HG03159 (cell line): ENCODE measurements around the gene MGST3.
"Not testable (repeated sequence)": the region's sequence is repeated elsewhere in the genome, so short reads cannot be mapped to it uniquely, and the experiment has no call there.

ENCODE experiments used
- ATAC-seq: cut with Tn5 transposase; IDR thresholded peaks from one replicate; pipeline ENCODE4 v1.9.1; 2021; ENCODE audit warnings: mild to moderate bottlenecking, moderate library complexity; ENCODE audit not compliant: unreplicated experiment

The MGST3 gene

DNA sequence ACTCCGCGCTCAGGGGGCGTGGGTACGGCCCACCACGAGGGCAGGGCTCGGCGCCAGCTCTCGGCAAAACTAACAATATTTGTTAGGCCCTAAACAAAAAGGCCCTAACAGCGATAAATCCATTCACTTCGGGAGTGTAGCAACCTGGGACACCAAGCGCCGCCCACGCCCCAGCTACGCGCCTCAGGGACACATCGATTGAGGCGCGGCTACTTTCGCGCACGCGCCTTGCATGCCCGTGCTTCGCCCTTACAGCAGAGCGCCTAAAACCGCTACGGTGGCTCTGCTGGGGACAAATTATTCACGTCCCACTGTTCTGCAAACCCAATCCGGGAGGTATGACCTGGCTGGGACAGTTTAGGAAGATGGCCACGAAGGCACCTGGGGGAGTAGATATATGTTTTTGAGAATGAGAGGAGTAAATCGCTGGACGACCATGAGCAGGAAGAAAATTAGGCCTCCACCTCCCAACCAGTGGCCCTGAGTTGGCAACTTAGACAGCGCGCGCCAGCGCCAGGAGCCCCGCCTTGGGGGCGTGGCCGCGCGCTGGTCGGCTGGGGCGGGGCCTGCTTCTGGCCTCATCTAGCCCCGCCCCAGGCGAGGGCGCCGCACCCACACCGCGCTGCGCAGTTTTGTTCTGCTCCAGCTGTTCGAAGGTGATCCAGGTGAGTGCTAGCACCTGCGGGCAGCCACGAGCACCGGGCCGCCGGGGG is at the start of gene MGST3:
TSS of gene MGST3 (plus strand) at position 606 of the 713 bp plus-strand sequence. CDS start 18,614 bp downstream, outside the sequence.
- ATAC-seq, result peak; percentile 85

DNA sequence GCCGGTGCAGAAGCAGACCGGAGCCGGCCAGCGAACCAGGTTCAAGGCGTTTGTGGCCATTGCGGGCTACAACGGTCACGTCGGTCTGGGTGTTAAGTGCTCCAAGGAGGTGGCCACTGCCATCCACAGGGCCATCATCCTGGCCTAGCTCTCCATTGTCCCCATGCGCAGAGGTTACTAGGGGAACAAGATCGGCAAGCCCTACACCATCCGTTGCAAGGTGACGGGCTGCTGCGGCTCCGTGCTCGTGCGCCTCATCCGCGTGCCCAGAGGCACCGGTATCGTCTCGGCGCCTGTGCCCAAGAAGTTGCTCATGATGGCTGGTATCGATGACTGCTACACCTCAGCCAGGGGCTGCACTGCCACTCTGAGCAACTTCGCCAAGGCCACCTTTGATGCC is 49.1 kb upstream of the MGST3 start:
- ATAC-seq, result no peak

DNA sequence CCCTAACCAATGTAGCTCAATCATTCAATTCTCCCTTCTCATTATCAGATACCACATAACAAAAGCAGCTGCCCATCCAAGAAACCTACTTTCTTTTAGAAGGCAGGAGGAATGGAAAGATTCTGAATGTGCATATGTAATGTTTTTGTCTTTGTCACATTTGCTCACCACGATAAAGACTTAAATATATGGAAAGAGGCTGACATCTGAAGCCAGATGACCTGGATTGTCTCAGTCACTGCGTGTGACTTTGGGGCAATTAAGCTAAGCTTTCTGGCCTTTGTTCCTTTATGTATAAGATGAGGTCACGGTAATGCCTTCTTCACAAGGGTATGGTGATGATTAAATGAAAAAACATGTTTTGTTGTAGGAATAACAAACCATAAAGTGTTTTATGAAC is 44.6 kb upstream of the MGST3 start:
- no peak for ATAC-seq

DNA sequence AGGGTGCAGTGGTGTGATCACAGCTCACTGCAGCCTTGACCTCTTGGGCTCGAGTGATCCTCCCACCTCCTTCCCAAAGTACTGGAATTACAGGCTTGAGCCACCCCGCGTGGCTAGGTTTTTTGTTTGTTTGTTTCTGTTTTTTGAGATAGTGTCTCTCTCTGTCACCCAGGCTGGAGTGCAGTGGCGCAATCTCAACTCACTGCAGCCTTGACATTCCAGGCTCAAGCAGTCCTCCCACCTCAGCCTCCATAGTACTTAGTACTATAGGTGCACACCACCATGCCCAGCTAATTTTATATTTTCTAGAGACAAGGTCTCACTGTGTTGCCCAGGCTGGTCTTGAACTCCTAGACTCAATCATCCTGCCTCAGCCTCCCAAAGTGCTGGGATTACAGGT is 39.6 kb upstream of the MGST3 start:
- ATAC-seq, result not testable (repeated sequence)

DNA sequence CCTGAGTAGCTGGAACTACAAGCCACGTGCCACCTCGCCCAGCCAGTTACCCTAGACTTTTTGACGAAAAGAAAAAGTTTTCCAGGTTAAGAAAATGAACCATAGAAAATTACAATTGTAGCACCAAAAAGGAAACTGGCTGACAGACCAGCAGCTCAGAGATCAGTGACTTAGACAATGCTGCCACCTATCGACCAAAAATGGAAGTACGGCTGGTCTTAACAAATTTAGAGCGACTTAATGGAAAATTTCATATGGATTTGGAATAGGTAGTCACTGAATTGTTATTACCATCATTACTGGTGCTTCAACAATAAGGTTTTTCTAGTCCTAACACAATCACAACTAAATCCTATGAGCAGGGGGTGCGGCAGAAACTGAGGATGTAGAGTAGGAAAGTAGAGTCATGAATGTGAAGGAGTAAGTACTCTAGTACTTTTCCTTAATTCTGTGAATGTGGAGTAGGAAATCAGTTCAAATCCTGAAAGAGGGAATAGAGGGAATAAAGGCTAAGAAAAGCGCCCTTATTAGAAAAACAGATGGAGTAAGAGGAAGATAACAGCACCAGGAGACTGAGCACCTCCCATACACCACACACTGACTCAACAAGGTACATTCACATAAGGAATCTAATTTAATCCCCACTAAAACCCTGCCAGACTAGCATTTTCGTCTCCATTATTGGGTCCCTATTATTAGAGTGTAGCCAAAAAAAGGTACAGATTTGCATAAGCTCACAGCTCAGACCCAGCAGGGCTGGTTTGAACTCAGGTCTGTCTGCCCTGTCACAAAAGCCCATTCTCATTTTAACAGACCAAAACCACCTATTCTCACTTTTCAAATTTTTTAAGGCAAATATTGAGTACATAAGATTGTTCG is 37.9 kb upstream of the MGST3 start:
- no peak for ATAC-seq

DNA sequence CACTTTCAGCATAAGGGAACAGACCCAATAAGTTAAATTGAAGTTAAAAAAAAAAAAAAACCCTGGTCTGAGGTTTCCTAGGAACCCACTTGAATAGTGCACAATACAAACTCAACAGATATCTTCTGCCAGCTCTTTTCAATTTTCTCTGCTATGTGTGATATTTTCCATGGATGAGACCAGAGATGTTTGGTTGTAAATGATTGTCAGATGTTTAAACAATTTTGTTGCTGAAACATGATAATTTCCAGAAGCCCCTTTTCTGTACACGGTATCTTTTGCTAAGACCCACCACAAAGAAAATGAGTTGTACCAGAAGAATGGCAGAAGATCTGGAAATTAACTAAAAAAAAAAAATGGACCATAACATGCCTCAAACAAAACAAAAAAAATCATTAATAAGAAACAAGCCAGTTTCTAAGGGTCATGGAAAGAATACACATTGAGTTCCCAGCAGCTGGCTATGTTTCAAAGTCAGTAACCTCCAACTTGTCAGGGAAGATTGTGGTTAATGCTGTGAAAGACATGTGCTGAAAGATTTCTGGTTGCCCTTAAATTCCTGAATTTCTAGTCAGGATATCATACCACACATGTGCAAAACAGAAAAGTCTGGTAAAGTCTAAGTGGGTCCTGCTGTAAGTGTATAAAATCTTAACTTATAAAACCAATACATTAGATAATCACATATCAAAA is 35.6 kb upstream of the MGST3 start:
- ATAC-seq, result no peak

DNA sequence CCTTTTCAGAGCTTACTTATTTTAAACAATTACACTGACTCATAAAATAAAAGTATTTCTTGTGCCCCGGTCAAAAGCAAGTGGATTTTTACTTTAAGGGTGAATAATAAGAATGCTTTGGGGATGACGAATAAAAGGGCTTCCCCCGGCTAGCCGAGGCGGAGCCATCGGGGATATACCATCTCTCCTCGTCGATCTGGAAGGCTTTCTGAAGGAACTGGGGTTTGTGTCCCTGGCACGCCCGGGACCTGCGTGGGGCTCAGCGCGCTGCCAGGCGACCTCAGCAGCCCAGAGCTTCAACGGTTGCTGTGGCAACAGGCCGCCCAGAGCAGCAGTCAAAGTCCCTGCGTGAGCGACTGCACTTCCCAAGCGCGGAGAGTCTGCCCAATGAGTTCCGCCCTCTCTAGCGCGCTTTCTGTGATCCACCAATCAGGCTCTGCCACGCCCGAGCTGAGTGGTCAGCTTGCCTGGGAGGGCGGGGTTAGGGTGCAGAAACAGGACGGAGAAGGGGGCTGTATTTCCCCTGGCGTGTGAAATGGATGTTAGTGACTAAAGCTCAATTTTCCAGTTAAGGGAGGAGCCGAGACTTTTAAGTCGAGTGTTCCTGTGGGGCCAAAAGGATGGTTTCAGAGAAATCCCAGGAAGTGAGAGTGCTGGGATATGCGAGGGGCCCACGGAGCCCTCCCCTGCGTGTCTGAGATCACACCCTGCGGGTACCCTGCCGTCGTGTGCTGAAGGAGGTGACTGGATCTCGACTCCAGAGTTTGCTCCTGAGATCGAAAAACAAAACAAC is 33.0 kb upstream of the MGST3 start:
- peak; percentile 98 for ATAC-seq

DNA sequence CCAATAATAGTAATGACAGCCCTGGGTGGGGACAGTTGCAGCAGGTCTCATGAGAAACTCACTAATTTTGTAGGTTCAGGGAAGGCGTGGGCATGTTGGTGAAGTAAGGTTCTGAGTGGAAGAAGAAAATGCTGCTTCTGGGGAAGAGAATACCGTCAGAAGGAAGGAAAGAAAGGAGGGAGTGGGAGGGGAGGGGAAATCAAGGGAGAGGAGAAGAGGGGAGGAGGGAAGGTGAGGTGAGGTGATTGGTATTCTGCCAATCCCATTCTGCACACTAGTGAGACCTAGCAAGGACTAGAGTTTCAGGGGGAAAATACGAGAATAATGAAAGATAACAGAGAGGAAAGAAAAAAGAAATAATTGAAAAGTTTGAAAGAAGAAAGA is 32.4 kb upstream of the MGST3 start:
- no peak for ATAC-seq

DNA sequence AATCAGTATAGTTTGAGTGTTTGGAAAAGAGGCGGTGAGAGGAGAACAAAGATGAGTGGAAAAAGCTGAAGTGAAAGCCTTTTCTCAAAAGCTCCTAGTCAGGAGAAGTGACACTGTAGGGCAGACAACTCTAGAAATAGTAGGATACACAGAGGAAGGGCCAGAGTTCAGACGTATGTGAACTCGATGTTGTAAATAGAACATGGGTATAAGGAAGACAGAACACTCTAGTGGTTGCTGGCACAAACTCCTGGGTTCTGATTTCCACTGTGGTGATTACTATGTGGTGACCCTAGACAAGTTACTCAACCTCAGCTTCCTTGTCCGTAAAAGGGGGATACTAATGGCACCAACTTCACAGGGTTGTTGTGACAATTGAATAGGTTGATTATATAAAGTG is 30.2 kb upstream of the MGST3 start:
- no peak for ATAC-seq

DNA sequence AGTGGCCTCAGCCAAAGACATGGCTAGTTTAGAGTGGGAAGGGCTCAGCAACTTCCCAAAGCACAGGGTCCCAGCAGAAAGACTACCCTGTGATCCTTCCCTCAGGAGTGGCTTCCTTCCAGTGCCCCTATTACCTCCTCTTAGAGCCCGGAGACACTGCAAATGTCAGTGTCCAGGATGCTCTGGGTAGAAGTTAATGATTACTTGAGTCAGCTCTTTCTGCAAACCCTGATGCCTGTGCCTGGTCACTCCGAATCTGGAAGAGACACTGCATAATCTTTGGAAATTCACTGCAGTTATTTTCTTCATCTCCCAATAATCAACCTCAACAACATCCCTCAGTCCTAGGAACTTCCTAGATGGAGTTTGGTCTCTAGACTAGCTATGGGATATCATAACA is 27.2 kb upstream of the MGST3 start:
- ATAC-seq, result no peak

DNA sequence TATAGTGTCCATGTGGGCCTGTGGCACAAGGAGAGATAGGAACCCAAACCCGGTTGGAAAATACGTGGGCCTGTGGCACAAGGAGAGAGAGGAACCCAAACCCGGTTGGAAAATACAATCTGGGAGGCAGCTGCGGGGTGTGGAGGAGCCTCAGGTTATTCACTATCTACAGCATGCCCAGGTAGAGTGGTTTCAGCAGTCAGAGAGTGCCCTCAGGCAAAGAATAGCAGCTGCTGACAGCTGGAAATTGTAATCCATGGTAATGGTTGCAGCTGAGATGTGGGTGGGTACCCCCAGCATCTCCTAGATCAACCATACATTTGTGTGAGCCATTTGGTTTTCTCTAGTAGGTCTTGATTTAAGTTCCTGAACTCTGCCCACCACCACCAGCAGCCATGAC is 25.8 kb upstream of the MGST3 start:
- no peak for ATAC-seq

DNA sequence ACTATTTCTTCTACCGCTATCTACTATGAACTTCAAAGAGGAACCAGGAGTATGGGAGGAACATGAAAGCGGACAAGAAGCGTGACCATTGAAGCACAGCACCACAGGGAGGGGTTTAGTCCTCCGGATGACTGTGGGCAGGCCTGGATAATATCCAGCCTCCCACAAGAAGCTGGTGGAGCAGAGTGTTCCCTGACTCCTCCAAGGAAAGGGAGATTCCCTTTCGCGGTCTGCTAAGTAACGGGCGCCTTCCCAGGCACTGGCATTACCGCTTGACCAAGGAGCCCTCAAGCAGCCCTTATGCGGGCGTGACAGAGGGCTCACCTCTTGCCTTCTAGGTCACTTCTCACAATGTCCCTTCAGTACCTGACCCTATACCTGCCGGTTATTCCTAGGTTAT is 24.4 kb upstream of the MGST3 start:
- not testable (repeated sequence) for ATAC-seq

DNA sequence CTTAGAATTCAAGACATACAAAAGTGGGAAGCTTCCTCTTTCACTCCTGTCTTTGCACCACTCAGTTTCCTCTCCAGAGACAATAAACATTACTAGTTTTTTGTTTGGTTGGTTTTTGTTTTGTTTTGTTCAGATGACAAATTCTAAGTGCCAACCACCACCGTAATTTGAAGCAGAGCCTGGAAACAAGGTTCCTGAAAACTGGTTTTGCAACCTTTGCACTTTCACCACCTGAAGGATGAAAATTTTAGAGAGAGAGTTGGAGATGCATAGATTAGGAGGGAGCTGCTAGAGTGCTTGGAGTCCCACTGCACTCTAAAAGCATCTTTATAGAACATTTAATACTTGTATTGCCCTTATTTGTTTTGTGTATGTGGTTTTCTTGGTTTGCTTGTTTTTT is 20.2 kb upstream of the MGST3 start:
- ATAC-seq, result no peak

DNA sequence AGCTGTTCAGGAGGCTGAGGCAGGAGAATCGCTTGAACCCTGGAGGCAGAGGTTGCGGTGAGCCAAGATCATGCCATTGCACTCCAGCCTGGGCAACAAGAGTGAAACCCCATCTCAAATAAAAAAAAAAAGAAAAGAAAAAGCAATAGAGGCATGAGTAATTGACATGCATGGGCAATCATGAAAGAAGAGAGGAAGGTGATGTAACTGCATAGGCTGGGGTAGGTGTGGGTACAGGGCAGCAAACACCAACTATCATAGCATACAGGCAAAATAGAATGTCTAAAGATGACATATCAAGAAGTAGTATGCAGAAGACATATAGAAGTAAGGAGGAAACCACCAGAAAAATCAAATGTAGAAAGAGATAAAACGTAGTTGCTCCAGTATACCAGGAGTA is 19.0 kb upstream of the MGST3 start:
- no peak for ATAC-seq

DNA sequence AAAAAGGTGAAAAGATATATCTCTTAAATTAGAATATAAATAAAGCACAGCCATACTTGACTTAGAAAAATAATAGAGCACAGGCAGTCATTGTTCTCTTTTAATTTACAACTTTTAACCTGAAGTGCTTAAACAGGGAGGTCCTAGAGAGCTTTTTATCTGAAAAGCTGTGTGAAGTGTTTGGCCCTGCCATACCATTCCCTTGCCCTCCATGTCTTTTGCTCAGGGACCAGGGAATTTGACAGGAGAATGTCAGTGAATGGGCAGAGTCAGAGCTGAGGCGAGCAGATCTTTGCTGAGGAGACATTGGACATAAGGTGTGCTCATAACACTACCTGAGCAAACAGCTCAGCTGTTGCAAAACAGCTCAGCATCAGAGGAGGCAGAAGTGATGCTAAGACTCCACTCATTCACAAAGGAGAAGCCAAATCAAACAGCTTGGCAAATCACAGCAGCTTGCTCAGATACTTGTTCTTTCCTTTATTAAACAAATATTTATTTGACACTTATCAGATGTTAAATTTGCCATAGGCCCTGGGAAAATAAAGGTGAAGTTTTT is 14.9 kb upstream of the MGST3 start:
- no peak for ATAC-seq

DNA sequence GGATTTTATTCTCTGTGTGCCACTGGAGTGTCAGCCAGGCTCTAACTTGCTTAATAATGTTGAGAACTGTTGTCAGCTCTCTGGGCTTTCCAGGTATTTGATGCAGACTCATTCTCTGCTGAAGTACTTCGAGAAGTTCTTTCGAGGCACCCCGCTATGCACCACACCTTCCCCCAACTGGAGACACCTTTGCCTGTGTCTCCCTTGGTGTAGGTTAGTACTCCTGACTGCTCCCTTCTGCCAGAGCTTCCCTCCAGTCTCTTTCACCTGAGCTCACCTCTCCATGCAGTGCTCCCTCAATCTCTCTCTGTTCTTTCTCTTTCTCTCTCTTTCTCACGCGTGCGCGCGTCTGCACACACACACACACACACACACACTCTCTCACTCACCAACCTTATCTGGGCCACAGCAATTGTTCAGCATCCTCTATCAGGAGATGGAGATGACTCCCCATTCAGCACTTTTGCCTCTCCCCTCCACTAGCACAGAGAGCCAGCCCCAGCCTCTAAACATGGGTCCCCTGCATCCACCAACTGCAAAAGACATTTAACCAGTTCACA is 14.0 kb upstream of the MGST3 start:
- no peak for ATAC-seq

DNA sequence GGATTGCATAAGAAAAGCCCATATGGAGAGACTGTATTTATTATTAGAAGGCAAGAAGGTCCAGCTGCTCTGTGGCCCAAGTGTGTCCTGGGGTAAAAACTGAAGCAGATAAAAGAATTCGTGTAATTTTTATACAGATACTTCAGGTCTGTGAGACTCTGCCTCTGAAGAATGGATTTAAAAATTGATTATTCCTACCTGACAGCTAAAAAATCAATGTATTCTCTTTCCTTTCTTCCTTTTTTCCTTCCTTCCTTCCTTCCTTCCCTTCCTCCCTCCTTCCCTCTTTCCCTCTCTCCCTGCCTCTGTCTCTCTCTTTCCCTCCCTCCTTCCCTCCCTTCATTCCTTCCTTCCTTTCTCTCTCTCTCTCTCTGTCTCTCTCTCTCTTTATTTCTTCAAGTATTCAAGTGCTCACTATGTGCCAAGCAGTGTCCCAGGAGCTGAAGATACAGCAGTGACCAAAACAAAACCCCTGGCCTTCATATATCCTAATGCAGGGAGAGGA is 11.3 kb upstream of the MGST3 start:
- no peak for ATAC-seq

DNA sequence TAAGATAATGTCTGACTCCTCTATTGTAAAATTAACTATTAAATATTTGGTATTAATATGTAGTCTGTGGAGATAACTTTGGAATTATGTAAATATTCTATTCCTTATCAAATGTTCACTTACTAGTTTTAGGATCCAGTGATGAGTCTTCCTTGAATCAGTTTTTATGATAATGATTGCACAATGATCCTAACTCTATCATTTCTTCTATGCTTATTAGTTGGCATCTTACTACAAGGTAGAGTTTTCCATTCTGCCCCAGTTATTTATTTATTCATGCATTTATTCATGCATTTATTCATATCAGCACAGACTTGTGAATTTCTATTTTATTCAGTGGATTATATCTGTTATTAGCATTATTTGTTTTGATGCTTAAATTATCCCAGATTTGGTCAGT is 7.4 kb upstream of the MGST3 start:
- no peak for ATAC-seq

DNA sequence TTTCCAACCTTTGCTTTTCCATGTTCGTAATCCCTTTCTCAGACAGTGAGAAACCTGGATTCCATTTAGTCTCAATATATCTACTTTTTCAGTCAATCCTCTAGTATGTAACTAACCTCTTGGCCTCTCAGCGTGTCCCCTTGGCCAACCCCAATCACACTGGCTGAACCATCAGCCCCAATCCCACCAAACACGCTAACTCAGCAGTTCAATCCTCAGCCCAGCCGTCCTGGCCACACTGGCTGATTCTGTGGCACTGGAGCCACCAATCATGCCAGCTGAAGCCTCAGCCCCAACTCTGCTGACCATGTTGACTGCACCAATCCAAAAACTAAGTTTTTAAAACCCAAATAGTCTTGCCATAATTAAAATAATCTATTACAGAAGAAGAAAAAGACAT is 6.6 kb upstream of the MGST3 start:
- ATAC-seq, result no peak

DNA sequence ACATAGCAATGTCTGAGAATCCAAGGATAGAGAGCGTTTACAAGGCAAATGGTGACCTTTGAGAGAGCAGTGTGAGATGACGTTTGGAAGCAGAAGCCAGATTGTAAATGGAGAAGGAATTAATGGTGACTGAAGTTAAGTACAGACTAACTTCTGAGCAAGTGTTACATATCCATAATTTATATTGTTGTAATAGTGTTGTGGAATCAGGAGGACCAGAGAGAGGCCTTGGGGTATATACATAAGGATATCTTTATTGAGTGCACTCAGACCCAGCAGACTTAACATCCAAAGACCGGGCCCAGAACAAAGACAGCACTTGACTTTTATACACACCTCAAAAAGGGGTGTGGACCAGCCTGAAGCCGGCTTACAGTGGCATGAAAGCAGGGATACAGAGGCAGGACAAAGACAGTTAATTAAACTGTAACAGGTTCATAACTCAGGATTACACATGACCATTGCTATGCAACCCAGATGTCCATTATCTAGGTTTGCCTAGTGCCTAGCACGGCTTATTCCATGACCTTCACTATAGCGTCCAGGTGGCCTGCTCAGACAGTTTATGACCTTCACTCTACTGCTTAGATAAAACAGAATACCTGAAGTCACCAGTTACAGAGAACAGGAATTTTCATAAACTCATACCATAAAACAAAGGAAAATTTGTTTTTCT is 2.7 kb upstream of the MGST3 start:
- no peak for ATAC-seq
